GM19463 (cell line): ENCODE measurements around the gene DUSP16.
A peak's percentile ranks its signal among the peaks of the same experiment; 100 is the strongest.

ENCODE experiments used
- ATAC-seq: cut with Tn5 transposase; IDR thresholded peaks from one replicate; pipeline ENCODE4 v1.9.1; 2021; ENCODE audit warnings: mild to moderate bottlenecking, moderate library complexity; ENCODE audit not compliant: unreplicated experiment

The DUSP16 gene

GRCh38 chr12:12446786-12447185 lies 115.9 kb downstream of the DUSP16 start:
- ATAC-seq: no peak

- no peak for ATAC-seq
Measured at GRCh38 chr12:12445882-12446181, 116.8 kb downstream of the DUSP16 start.

GRCh38 chr12:12445165-12445881 lies 117.3 kb downstream of the DUSP16 start:
- ATAC-seq: no peak

- no peak for ATAC-seq
Measured at GRCh38 chr12:12443431-12443878, 119.2 kb downstream of the DUSP16 start.

GRCh38 chr12:12442548-12443071 lies 120.1 kb downstream of the DUSP16 start:
- ATAC-seq: no peak

GRCh38 chr12:12441843-12442461 lies 120.7 kb downstream of the DUSP16 start:
- ATAC-seq: peak; percentile 45

- no peak for ATAC-seq
Measured at GRCh38 chr12:12441429-12441807, 121.2 kb downstream of the DUSP16 start.

GRCh38 chr12:12440784-12441428 lies 121.8 kb downstream of the DUSP16 start:
- ATAC-seq: no peak

GRCh38 chr12:12439636-12440035 lies 123.0 kb downstream of the DUSP16 start:
- ATAC-seq: no peak

- no peak for ATAC-seq
Measured at GRCh38 chr12:12436831-12437345, 125.8 kb downstream of the DUSP16 start.

- ATAC-seq: no peak
Measured at GRCh38 chr12:12433203-12433731, 129.4 kb downstream of the DUSP16 start.

GRCh38 chr12:12432364-12432763 lies 130.3 kb downstream of the DUSP16 start:
- ATAC-seq: no peak

GRCh38 chr12:12428961-12429657 lies 133.6 kb downstream of the DUSP16 start:
- ATAC-seq: no peak

- no peak for ATAC-seq
Measured at GRCh38 chr12:12428047-12428446, 134.6 kb downstream of the DUSP16 start.

GRCh38 chr12:12427568-12427967 lies 135.1 kb downstream of the DUSP16 start:
- no peak for ATAC-seq

GRCh38 chr12:12425616-12426015 lies 137.0 kb downstream of the DUSP16 start:
- no peak for ATAC-seq

- ATAC-seq: no peak
Measured at GRCh38 chr12:12425001-12425400, 137.7 kb downstream of the DUSP16 start.
